ENCODE results near the gene IRGQ.

Gene IRGQ

DNA sequence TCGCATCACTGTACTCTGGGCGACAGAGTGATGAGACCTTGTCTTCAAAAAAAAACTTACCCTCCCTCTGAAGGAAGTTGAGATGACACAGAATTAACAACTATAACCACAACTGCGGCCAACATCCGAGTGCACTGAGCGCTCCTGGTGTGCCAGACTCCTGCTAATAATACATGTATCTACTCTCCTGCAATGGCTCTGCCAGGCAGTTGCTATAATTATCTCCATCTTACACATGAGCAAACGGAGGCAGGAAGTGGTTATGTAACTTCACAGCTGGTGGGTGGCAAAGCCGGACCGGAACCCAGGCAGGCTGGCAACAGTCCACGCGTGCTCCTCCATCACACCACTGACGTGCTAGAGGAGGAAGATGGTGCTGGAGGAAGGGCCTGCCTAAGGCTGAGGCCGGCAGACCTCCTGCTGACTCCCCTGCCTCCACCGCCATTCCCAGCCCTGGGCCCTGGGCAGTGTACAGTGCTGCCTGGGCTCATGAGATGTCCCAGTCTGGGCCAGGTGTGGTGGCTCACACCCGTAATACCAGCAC lies 33.2 kb downstream of the IRGQ start:
- DNase-seq (ENCODE audit: insufficient read length, low spot score), result no peak
- FAIRE-seq, result peak; percentile 95
- TF ChIP-seq TAF1 (IDR thresholded peaks at IDR 0.05; ENCODE audit: low read depth, low read length), result no peak
- 0 out of 2 replicates have a peak, but pooled peaks have one; percentile 28 for TF ChIP-seq SPI1 (IDR thresholded peaks at IDR 0.05; ENCODE audit: low read depth, low read length)

DNA sequence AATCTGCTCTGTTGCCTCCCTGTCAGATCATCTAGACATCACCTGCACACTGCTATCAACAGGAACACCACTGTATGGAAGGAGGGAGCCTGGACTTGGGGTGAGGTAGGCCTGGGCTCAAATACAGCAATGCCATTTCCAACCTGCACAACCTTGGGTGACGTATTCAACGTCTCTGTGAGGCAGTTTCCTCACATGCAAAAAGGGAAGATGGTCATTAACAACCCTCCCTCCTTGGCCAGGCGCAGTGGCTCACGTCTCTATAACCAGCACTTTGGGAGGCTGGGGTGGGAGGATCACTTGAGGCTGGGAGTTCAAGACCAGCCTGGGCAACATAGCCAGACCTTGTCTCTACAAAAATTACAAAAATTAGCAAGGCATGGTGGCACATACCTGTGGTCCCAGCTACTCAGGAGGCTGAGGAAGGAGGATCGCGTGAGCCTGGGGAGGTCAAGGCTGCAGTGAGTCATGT lies 33.7 kb downstream of the IRGQ start:
- DNase-seq (ENCODE audit: insufficient read length, low spot score) (no peak), FAIRE-seq (no peak)
- TF ChIP-seq POLR2AphosphoS5 (IDR thresholded peaks at IDR 0.05; ENCODE audit: low read depth, low read length) (no peak), SPI1 (IDR thresholded peaks at IDR 0.05; ENCODE audit: low read depth, low read length) (no peak), POLR2A (IDR thresholded peaks at IDR 0.05; ENCODE audit: low read depth, low read length) (no peak), TAF1 (IDR thresholded peaks at IDR 0.05; ENCODE audit: low read depth, low read length) (no peak), POU2F2 (IDR thresholded peaks at IDR 0.05; ENCODE audit: low read depth, low read length) (no peak), PAX5 (IDR thresholded peaks at IDR 0.05; ENCODE audit: insufficient read depth, low read length, severe bottlenecking) (no peak)

DNA sequence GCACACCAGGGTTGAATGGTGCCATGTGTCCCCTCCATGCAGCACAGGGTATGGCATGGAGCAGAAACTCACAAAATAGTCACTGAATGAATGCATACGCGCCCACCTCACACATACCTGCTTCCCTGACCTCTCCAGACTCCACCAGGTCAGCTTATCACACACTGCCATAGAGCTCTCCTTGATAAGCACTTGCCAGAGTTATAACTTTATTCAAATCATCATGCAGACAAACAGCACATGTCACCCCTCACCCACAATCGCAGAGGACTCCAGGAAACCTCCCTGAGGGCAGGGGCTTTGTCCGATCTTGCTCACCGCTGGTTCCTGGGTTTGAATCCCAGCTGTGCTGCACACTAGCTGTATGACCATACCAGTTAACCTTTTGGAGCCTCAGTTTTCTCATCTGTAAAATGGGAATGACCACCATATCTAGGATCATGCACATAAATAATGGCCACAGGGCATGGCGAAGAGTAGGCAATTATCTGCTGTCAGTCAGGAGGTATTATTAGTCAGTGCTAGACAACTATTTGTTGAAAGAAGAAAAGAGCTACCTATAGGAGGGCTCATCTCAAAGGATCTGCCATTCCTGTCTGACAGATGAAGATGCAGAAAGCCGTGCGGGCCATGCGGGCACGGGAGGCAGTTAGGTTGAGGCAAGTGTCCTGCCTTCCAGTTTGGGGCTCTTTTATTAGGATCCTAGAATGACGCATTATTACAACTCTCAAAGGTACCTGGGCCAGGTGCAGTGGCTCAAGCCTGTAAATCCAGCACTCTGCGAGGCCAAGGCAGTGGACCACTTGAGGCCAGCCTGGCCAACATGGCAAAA lies 34.6 kb downstream of the IRGQ start:
- FAIRE-seq (no peak), DNase-seq (ENCODE audit: insufficient read length, low spot score) (no peak)
- TF ChIP-seq PAX5 (IDR thresholded peaks at IDR 0.05; ENCODE audit: insufficient read depth, low read length, severe bottlenecking) (no peak), POLR2A (IDR thresholded peaks at IDR 0.05; ENCODE audit: low read depth, low read length) (no peak), SPI1 (IDR thresholded peaks at IDR 0.05; ENCODE audit: low read depth, low read length) (no peak), POLR2AphosphoS5 (IDR thresholded peaks at IDR 0.05; ENCODE audit: low read depth, low read length) (no peak), POU2F2 (IDR thresholded peaks at IDR 0.05; ENCODE audit: low read depth, low read length) (no peak), TAF1 (IDR thresholded peaks at IDR 0.05; ENCODE audit: low read depth, low read length) (no peak)

DNA sequence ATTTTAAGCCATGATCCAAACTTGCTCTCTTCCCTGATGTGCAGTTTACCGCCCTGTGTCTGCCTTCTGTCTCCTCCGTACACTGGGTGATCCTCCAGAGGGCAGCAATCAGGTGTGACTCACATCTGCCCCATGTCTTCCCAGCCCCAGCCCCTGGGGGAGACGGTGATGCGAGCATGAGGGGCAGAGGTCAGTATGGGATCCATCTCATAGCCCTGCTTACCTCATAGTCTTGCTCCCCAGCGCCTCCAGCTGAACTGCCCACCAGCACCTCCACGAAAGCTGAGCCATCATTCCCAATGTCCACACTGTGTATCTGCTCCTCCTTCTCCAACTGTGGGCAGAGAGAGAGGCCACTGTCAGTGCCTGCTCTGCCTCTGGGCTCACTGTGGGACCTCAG lies 35.2 kb downstream of the IRGQ start:
- FAIRE-seq, result no peak
- TF ChIP-seq SPI1 (IDR thresholded peaks at IDR 0.05; ENCODE audit: low read depth, low read length) (no peak), POLR2A (IDR thresholded peaks at IDR 0.05; ENCODE audit: low read depth, low read length) (no peak), TAF1 (IDR thresholded peaks at IDR 0.05; ENCODE audit: low read depth, low read length) (no peak), POLR2AphosphoS5 (IDR thresholded peaks at IDR 0.05; ENCODE audit: low read depth, low read length) (no peak), PAX5 (IDR thresholded peaks at IDR 0.05; ENCODE audit: insufficient read depth, low read length, severe bottlenecking) (no peak), POU2F2 (IDR thresholded peaks at IDR 0.05; ENCODE audit: low read depth, low read length) (no peak)
- DNase-seq (ENCODE audit: insufficient read length, low spot score), result no peak

DNA sequence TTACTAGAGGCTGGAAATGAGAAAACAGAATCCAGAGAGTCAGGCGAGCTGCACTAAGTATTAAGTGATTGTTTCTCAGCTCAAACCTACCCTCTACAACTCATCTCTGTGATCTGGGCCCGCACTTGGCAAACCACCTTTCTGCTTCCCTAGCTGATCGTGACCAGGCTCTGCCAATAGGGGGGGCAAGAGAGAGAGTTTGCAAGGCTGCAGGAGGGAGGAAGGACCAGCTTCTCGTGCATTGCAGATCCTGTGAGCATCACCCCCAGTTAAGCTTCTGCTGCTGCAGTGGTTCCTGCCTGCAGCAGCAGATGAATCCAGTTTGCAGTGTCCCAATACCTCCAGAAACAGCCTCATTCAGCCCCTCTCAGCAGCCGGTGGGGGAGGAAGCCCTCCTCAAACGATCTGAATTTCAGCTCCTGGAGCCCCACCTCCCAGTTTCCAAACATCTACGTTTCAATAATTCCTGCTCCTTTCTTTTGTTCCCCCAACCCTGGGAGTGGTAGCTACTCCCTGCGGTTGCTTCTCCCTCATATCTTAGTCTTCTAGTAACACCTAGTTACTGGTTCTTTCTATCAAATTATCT lies 40.7 kb downstream of the IRGQ start:
- TF ChIP-seq POLR2AphosphoS5 (IDR thresholded peaks at IDR 0.05; ENCODE audit: low read depth, low read length) (no peak), POU2F2 (IDR thresholded peaks at IDR 0.05; ENCODE audit: low read depth, low read length) (no peak), TAF1 (IDR thresholded peaks at IDR 0.05; ENCODE audit: low read depth, low read length) (no peak), POLR2A (IDR thresholded peaks at IDR 0.05; ENCODE audit: low read depth, low read length) (no peak), PAX5 (IDR thresholded peaks at IDR 0.05; ENCODE audit: insufficient read depth, low read length, severe bottlenecking) (no peak), SPI1 (IDR thresholded peaks at IDR 0.05; ENCODE audit: low read depth, low read length) (0 out of 2 replicates have a peak, but pooled peaks have one; percentile 10)
- FAIRE-seq, result peak; percentile 91
- DNase-seq (ENCODE audit: insufficient read length, low spot score), result peak; percentile 70

DNA sequence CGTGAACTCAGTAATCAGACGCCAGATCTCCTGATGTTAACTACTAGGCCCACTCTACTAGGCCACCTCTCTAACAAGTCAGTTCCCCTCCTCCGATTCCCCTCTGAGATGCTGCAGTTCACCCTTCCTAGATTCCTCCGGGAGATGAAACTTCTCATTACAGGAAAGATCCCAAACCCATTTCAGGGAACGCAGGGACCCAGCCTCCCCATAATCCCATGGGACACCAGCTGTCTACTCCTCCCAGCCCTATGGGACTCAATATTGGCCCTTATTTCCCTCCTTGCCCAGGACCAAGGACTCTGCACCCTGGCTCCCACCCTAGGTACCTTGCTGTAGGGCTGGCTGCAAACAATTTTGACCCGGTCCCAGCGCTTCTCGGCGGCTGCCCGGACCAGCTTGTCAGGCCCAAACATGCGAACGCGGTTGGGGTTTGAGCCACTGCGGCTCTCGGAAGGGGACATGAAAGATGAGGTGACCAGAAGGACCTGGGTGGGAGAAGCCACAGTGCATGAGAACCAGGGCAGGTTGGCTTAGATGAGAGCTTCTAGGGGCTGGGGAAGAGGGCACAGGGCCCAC lies 41.5 kb downstream of the IRGQ start:
- DNase-seq (ENCODE audit: insufficient read length, low spot score) (no peak), FAIRE-seq (no peak)
- no peak for TF ChIP-seq POLR2A (IDR thresholded peaks at IDR 0.05; ENCODE audit: low read depth, low read length)
- TF ChIP-seq POU2F2 (IDR thresholded peaks at IDR 0.05; ENCODE audit: low read depth, low read length), result no peak
- TF ChIP-seq TAF1 (IDR thresholded peaks at IDR 0.05; ENCODE audit: low read depth, low read length), result no peak
- TF ChIP-seq PAX5 (IDR thresholded peaks at IDR 0.05; ENCODE audit: insufficient read depth, low read length, severe bottlenecking), result no peak
- TF ChIP-seq POLR2AphosphoS5 (IDR thresholded peaks at IDR 0.05; ENCODE audit: low read depth, low read length), result no peak
- no peak for TF ChIP-seq SPI1 (IDR thresholded peaks at IDR 0.05; ENCODE audit: low read depth, low read length)

DNA sequence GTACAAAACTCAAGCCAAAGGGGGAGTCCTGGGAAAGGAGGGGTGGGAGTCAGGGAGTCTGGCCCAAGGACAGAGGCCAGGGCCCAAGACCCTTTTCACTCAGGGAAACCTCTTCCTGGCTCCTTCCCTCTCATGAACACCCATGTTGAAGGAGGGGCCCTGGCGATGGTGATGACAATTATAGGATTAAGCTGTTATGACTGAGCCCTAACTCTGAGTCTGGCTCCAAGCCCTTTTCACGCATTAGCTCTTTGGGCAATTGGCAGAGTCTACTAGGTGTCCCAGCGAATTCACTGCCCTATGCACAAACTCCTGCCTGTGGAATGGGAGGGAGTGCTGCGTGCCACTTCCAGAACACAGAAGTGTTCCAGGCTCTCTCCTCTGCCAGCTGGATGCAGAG lies 42.3 kb downstream of the IRGQ start:
- DNase-seq (ENCODE audit: insufficient read length, low spot score), result no peak
- TF ChIP-seq SPI1 (IDR thresholded peaks at IDR 0.05; ENCODE audit: low read depth, low read length) (no peak), POU2F2 (IDR thresholded peaks at IDR 0.05; ENCODE audit: low read depth, low read length) (no peak), PAX5 (IDR thresholded peaks at IDR 0.05; ENCODE audit: insufficient read depth, low read length, severe bottlenecking) (no peak), POLR2A (IDR thresholded peaks at IDR 0.05; ENCODE audit: low read depth, low read length) (no peak), TAF1 (IDR thresholded peaks at IDR 0.05; ENCODE audit: low read depth, low read length) (no peak), POLR2AphosphoS5 (IDR thresholded peaks at IDR 0.05; ENCODE audit: low read depth, low read length) (no peak)
- FAIRE-seq, result no peak

DNA sequence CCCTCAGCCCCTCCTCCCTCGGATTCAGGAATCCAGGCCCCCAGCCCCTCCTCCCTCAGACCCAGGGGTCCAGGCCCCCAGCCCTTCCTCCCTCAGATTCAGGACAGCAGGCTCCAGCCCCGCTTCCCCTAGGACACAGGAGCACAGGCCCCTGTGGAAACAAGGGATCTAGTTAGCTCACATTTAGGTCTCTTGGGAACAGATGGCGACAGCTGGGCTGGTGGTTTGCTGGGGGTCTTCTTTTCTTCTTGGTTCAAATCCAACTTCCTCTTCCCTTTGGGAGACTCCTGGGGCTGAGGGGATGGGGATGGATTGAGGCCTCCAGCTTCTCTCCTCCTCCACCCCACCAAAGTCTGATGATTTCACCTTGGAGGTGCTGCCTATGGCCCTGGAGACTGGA lies 43.3 kb downstream of the IRGQ start:
- no peak for TF ChIP-seq POU2F2 (IDR thresholded peaks at IDR 0.05; ENCODE audit: low read depth, low read length)
- no peak for TF ChIP-seq SPI1 (IDR thresholded peaks at IDR 0.05; ENCODE audit: low read depth, low read length)
- TF ChIP-seq TAF1 (IDR thresholded peaks at IDR 0.05; ENCODE audit: low read depth, low read length), result no peak
- TF ChIP-seq POLR2AphosphoS5 (IDR thresholded peaks at IDR 0.05; ENCODE audit: low read depth, low read length), result no peak
- no peak for TF ChIP-seq POLR2A (IDR thresholded peaks at IDR 0.05; ENCODE audit: low read depth, low read length)
- TF ChIP-seq PAX5 (IDR thresholded peaks at IDR 0.05; ENCODE audit: insufficient read depth, low read length, severe bottlenecking), result no peak
- DNase-seq (ENCODE audit: insufficient read length, low spot score) (no peak), FAIRE-seq (no peak)

DNA sequence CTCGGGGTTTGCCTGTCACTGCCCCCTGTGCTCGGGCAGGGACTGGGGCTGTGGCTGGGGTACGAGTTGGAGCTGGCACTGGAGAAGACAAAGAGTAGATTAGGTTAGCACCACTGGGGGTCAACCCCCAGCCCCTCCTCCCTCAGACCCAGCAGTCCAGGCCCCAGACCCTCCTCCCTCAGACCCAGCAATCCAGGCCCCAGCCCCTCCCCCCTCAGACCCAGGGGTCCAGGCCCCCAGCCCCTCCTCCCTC lies 43.8 kb downstream of the IRGQ start:
- FAIRE-seq (no peak), DNase-seq (ENCODE audit: insufficient read length, low spot score) (no peak)
- no peak for TF ChIP-seq PAX5 (IDR thresholded peaks at IDR 0.05; ENCODE audit: insufficient read depth, low read length, severe bottlenecking)
- no peak for TF ChIP-seq POLR2A (IDR thresholded peaks at IDR 0.05; ENCODE audit: low read depth, low read length)
- no peak for TF ChIP-seq POU2F2 (IDR thresholded peaks at IDR 0.05; ENCODE audit: low read depth, low read length)
- no peak for TF ChIP-seq SPI1 (IDR thresholded peaks at IDR 0.05; ENCODE audit: low read depth, low read length)
- TF ChIP-seq TAF1 (IDR thresholded peaks at IDR 0.05; ENCODE audit: low read depth, low read length), result no peak
- TF ChIP-seq POLR2AphosphoS5 (IDR thresholded peaks at IDR 0.05; ENCODE audit: low read depth, low read length), result no peak

All from GM12891 (cell line).